Measurements from ENCODE around the gene LARP1B. TPM values are rescaled to one million over a fixed set of nuclear protein-coding genes. Genes with fewer than 3 reads are reported as not detected.

Gene LARP1B
- total RNA-seq, 1 experiment from 2014 or later: 42.9 TPM

- no peak overlapping the region for H4K5ac ChIP-seq (ENCODE audit: insufficient read length, low read depth, low read length)
- no peak overlapping the region for H2BK120ac ChIP-seq (ENCODE audit: low read depth, low read length, poor library complexity, severe bottlenecking)
- no peak overlapping the region for H2BK5ac ChIP-seq (ENCODE audit: insufficient read length, low read length)
- H3K18ac ChIP-seq (ENCODE audit: insufficient read length, low read depth, low read length): no peak overlapping the region
- no peak overlapping the region for H3K4me2 ChIP-seq (ENCODE audit: insufficient read depth, insufficient read length, low read length)
- no peak overlapping the region for H3T11ph ChIP-seq (ENCODE audit: low read length)
- no peak overlapping the region for H4K8ac ChIP-seq (replicated peaks; ENCODE audit: insufficient read length, low read depth, low read length)
- no peak overlapping the region for H3K4ac ChIP-seq (ENCODE audit: low read depth, low read length)
- H2BK15ac ChIP-seq (ENCODE audit: low read depth, low read length): no peak overlapping the region
- no peak overlapping the region for H3K4me3 Mint-ChIP-seq
- H3K79me1 ChIP-seq (ENCODE audit: insufficient read depth, low read depth, low read length, poor library complexity, severe bottlenecking): no peaks in the 10 kb centered on the region
- H2BK20ac ChIP-seq (ENCODE audit: low read depth, low read length, poor library complexity, severe bottlenecking): no peak overlapping the region
- no peak overlapping the region for H2BK12ac ChIP-seq (ENCODE audit: insufficient read length, low read depth, low read length)
- no peak for TF ChIP-seq CTCF (conservative IDR thresholded peaks at IDR 0.05)
- H3K27ac ChIP-seq (ENCODE audit: insufficient read length, low read depth, low read length): no peak overlapping the region
- H3K9me3 ChIP-seq (ENCODE audit: control insufficient read depth, low read depth, low read length): no peaks in the 10 kb centered on the region
- H3K4me1 ChIP-seq (ENCODE audit: insufficient read depth, low read length): no peaks in the 10 kb centered on the region
- no peak for DNase-seq
- H3K36me3 Mint-ChIP-seq (ENCODE audit: insufficient read depth in 1 of 3, low read depth in 3 of 3): no peaks in the 10 kb centered on the region; a peak in 1 of 7 replicates
- no peak overlapping the region for H3K9ac ChIP-seq (ENCODE audit: extremely low read depth, insufficient read length, low read length)
- H3K23me2 ChIP-seq (ENCODE audit: insufficient read length, low read depth, low read length, poor library complexity, severe bottlenecking): no peaks in the 10 kb centered on the region
- no peak overlapping the region for H3K56ac ChIP-seq (ENCODE audit: insufficient read length, low read depth, low read length)
- no peaks in the 10 kb centered on the region; a peak in 1 of 4 replicates for H3K4me1 Mint-ChIP-seq
- peaks cover 0 to 8% of the 10 kb centered on the region in 2 experiments; a peak in 3 of 5 replicates for H3K9me3 Mint-ChIP-seq
- H3K79me2 ChIP-seq (ENCODE audit: insufficient read depth, low read length): no peaks in the 10 kb centered on the region
- H3K27me3 ChIP-seq (ENCODE audit: insufficient read depth, low read length): no peaks in the 10 kb centered on the region
- no CpG with 5 or more reads among the region's 6 CpGs for WGBS (ENCODE audit: extremely low coverage, insufficient read length, low lambda C conversion rate)
- no peak overlapping the region for H4K91ac ChIP-seq (ENCODE audit: insufficient read length, low read depth, low read length)
- no peaks in the 10 kb centered on the region for H4K20me1 ChIP-seq (ENCODE audit: control insufficient read depth, insufficient read depth, insufficient read length)
- no peak overlapping the region for H3K14ac ChIP-seq (ENCODE audit: insufficient read depth, low read length)
- H3K27me3 Mint-ChIP-seq (ENCODE audit: low read depth): peaks cover 2% of the 10 kb centered on the region; the same call in 1 of the 2 replicates
- H2AK5ac ChIP-seq (ENCODE audit: insufficient read length, low read length): no peak overlapping the region
- no peak overlapping the region for H3K27ac Mint-ChIP-seq
- H2AFZ ChIP-seq (ENCODE audit: low read length): no peak overlapping the region
- H3K23ac ChIP-seq (ENCODE audit: insufficient read length, low read depth, low read length): no peak overlapping the region
These were observed 168.0 kb downstream of the LARP1B start for GRCh38 chr4:128228845-128229795.

All from H9 (cell line).